ENCODE data around the gene ZNF57. TPM values are rescaled to one million over a fixed set of nuclear protein-coding genes. Genes with fewer than 3 reads are reported as not detected.
A peak's percentile ranks its signal among the peaks of the same experiment; 100 is the strongest.

The ZNF57 gene
- total RNA-seq, 1 experiment from 2014 or later = 3.3 TPM

- Histone ChIP-seq H3K27me3 (ENCODE audit: low read length) (no peaks in the 10 kb centered on the region), H3K4me3 (ENCODE audit: low read length) (no peak overlapping the region; the same call in 1 of the 2 replicates), H2AFZ (ENCODE audit: low read length) (no peak overlapping the region), H4K20me1 (ENCODE audit: low read length) (no peaks in the 10 kb centered on the region), H3K27ac (ENCODE audit: low read length) (no peak overlapping the region), H3K9me3 (ENCODE audit: low read length) (peaks cover 41% of the 10 kb centered on the region), H3K4me1 (ENCODE audit: insufficient read depth, low read length) (no peaks in the 10 kb centered on the region), H3K36me3 (ENCODE audit: low read depth, low read length) (peaks cover 55% of the 10 kb centered on the region), H3K9me2 (replicated peaks; ENCODE audit: low read length) (no peaks in the 10 kb centered on the region), H3K4me2 (ENCODE audit: low read length) (no peak overlapping the region), H3F3A (ENCODE audit: low read length, unreplicated experiment) (no peaks in the 10 kb centered on the region), H3K79me2 (ENCODE audit: low read length) (no peaks in the 10 kb centered on the region), H3K9ac (ENCODE audit: low read length) (no peak overlapping the region)
- ATAC-seq = no peak
- TSS peak; percentile 4 for BruUV-seq (replicated peaks)
- TF ChIP-seq, protein P1, sequence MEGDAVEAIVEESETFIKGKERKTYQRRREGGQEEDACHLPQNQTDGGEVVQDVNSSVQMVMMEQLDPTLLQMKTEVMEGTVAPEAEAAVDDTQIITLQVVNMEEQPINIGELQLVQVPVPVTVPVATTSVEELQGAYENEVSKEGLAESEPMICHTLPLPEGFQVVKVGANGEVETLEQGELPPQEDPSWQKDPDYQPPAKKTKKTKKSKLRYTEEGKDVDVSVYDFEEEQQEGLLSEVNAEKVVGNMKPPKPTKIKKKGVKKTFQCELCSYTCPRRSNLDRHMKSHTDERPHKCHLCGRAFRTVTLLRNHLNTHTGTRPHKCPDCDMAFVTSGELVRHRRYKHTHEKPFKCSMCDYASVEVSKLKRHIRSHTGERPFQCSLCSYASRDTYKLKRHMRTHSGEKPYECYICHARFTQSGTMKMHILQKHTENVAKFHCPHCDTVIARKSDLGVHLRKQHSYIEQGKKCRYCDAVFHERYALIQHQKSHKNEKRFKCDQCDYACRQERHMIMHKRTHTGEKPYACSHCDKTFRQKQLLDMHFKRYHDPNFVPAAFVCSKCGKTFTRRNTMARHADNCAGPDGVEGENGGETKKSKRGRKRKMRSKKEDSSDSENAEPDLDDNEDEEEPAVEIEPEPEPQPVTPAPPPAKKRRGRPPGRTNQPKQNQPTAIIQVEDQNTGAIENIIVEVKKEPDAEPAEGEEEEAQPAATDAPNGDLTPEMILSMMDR (conservative IDR thresholded peaks at IDR 0.05; ENCODE audit: low read depth, low read length) = no peak
- TF ChIP-seq EZH2 (IDR thresholded peaks at IDR 0.05; ENCODE audit: low read length, unreplicated experiment) (no peak), EZH2phosphoT487 (IDR thresholded peaks at IDR 0.05; ENCODE audit: borderline replicate concordance, low read length) (no peak)
- intact Hi-C loops (cut with micrococcal nuclease) = no loop called here
- CTCF ChIA-PET = no interaction called here
- DNase-seq = no peak
- POLR2A ChIA-PET (ENCODE audit: unreplicated experiment) = no interaction called here
These were observed 47.6 kb upstream of the ZNF57 start for GRCh38 chr19:2853015-2853606.

GRCh38 chr19:2854849-2855248 is 45.9 kb upstream of the ZNF57 start:
- POLR2A ChIA-PET (ENCODE audit: unreplicated experiment) = no interaction called here
- peaks cover 41% of the 10 kb centered on the region for H3K9me3 ChIP-seq (ENCODE audit: low read length)
- ATAC-seq = no peak

More at GRCh38 chr19:2854849-2855248, 45.9 kb upstream of the ZNF57 start:
- intact Hi-C loops (cut with micrococcal nuclease) = no loop called here
- BruUV-seq (replicated peaks) = no TSS peak
- DNase-seq = no peak
- no peaks in the 10 kb centered on the region for H3K9me2 ChIP-seq (replicated peaks; ENCODE audit: low read length)
- H3K4me1 ChIP-seq (ENCODE audit: insufficient read depth, low read length) = no peaks in the 10 kb centered on the region
- H4K20me1 ChIP-seq (ENCODE audit: low read length) = no peaks in the 10 kb centered on the region
- no peak overlapping the region for H2AFZ ChIP-seq (ENCODE audit: low read length)
- H3K27me3 ChIP-seq (ENCODE audit: low read length) = no peaks in the 10 kb centered on the region
- no peak overlapping the region for H3K9ac ChIP-seq (ENCODE audit: low read length)
- no peak overlapping the region for H3K4me2 ChIP-seq (ENCODE audit: low read length)
- H3K27ac ChIP-seq (ENCODE audit: low read length) = no peak overlapping the region
- CTCF ChIA-PET = no interaction called here
- H3K36me3 ChIP-seq (ENCODE audit: low read depth, low read length) = peaks cover 51% of the 10 kb centered on the region
- no peaks in the 10 kb centered on the region for H3F3A ChIP-seq (ENCODE audit: low read length, unreplicated experiment)
- TF ChIP-seq, protein P1 (conservative IDR thresholded peaks at IDR 0.05; ENCODE audit: low read depth, low read length) = no peak
- no peak for TF ChIP-seq EZH2 (IDR thresholded peaks at IDR 0.05; ENCODE audit: low read length, unreplicated experiment)
- TF ChIP-seq EZH2phosphoT487 (IDR thresholded peaks at IDR 0.05; ENCODE audit: borderline replicate concordance, low read length) = no peak
- no peaks in the 10 kb centered on the region for H3K79me2 ChIP-seq (ENCODE audit: low read length)
- no peak overlapping the region for H3K4me3 ChIP-seq (ENCODE audit: low read length)
